ENCODE data around the gene REPIN1. TPM values are rescaled to one million over a fixed set of nuclear protein-coding genes. Genes with fewer than 3 reads are reported as not detected.

REPIN1 gene
- total and polyA plus RNA-seq, 9 of the 15 experiments (the other 6 are each of a cell fraction or from before 2014, with no cell fraction given) = 8.1 to 283 (median 94.3) TPM

- TF ChIP-seq AFF4 (CRISPR knock-in tag; IDR thresholded peaks at IDR 0.05) (no peak), ZNF436 (CRISPR knock-in tag; IDR thresholded peaks at IDR 0.05) (no peak), RBBP5 (IDR thresholded peaks at IDR 0.05; ENCODE audit: borderline replicate concordance, insufficient read depth, low read length, poor library complexity, severe bottlenecking) (no peak), FOS (IDR thresholded peaks at IDR 0.05; ENCODE audit: extremely low read depth, insufficient read length) (peak; percentile 28), DPF2 (IDR thresholded peaks at IDR 0.05) (peak; percentile 83), NEUROD1 (IDR thresholded peaks at IDR 0.05; ENCODE audit: borderline replicate concordance, low read depth, low read length, partially characterized antibody) (peak; percentile 59), RBM22 (IDR thresholded peaks at IDR 0.05; ENCODE audit: low read depth, low read length, poor library complexity, severe bottlenecking) (no peak), MBD1 (CRISPR knock-in tag; IDR thresholded peaks at IDR 0.05) (peak; percentile 86; the same call in 1 of the 2 replicates), HDAC8 (tag; IDR thresholded peaks at IDR 0.05) (no peak), CREM (IDR thresholded peaks at IDR 0.05; ENCODE audit: low read depth) (peak; percentile 49), EGR1 (conservative IDR thresholded peaks at IDR 0.05) (peak; percentile 42; the same call in 1 of the 2 replicates), CTBP1 (IDR thresholded peaks at IDR 0.05; ENCODE audit: borderline replicate concordance) (peak; percentile 21; the same call in 1 of the 2 replicates), PREB (CRISPR knock-in tag; IDR thresholded peaks at IDR 0.05) (0 out of 2 replicates have a peak, but pooled peaks have one; percentile 42), ZNF395 (CRISPR knock-in tag; IDR thresholded peaks at IDR 0.05) (no peak), ZKSCAN1 (IDR thresholded peaks at IDR 0.05; ENCODE audit: low read depth, low read length) (peak; percentile 66; the same call in 1 of the 2 replicates), ZNF766 (CRISPR knock-in tag; conservative IDR thresholded peaks at IDR 0.05) (peak; percentile 67; the same call in 1 of the 2 replicates), MTA1 (IDR thresholded peaks at IDR 0.05; ENCODE audit: borderline replicate concordance) (peak; percentile 42; the same call in 1 of the 2 replicates), ARID1B (IDR thresholded peaks at IDR 0.05) (peak; percentile 61), STAT5A (IDR thresholded peaks at IDR 0.05; ENCODE audit: borderline replicate concordance, low read length) (no peak), BRF1 (IDR thresholded peaks at IDR 0.05; ENCODE audit: borderline replicate concordance, extremely low read depth, insufficient read length) (no peak), CXXC5 (CRISPR knock-in tag; IDR thresholded peaks at IDR 0.05) (peak; percentile 54)
Measured at GRCh38 chr7:150357771-150358427, 10.7 kb upstream of the REPIN1 start (continued).

Data from K562 (cell line).